EH (cell line): ENCODE measurements around the gene RTRAF.

ENCODE experiments used
- DNase-seq: peaks from one replicate; pipeline ENCODE4 v3.0.0-alpha.2; 2015; ENCODE audit warnings: low read depth

RTRAF gene

DNA sequence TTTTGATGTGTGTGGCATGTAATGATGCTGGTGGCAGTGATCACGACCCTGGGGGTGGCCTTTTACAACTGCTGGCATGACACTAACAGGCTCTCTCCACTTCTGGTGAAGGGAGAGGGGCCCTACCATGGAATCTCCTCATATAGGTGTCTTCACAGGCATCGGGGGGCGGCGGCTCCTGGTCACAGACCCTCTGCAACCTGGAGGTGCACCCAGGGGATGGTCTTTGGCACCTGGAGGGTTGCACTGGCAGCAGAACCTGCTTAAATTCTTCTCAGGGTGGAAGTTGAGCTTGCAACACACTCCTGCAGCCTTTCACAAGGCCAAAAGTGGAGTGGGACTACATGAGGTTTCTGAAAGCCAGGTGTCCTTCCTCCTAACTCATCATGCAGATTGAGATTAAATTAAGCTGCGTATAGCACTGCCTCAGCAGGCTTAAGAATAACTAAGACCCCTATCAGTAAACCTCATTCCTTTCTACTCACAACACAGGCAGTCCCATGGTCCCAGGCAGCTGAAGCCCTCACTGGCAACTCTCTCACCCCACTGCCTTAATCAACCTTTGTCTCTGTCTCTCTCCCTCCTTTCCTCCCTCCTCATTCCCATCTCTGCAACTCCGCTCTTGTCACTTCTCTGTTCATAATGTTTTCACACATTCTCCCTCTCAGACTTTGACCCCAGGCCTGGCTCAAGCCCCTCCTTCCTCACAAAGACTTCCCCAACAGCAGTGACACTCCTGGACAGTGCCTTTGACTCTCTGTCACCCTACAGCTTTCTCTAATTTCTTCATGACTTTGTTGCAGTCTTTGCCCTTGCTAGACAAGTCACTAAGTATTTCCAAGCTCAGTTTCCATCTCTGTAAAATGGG, 60.6 kb downstream of the RTRAF start:
- DNase-seq, result no peak

GRCh38 chr14:52051251-52051650, 61.9 kb downstream of the RTRAF start:
- DNase-seq, result peak; percentile 62

GRCh38 chr14:52051871-52052270, 62.5 kb downstream of the RTRAF start:
- peak; percentile 95 for DNase-seq

- peak; percentile 98 for DNase-seq
These were observed 63.1 kb downstream of the RTRAF start for GRCh38 chr14:52052288-52052943.

DNA sequence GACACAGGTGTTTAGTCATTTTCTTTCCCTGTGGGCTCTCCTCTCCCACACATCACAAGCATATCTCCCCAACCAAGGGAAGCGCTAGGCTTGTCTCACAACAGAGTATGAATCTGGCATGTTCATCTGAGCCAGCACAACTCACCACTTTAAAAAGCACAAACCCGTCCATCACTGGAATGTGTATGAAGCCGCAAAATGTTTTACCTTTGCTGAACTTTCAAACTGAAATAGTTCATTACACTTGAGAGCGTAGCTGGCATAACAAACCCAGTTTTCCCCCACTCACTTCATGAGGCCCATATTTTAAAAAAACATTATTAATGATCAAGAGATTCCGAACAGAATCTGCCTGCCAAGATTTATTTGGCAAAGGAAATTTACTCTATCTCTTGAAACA, 63.7 kb downstream of the RTRAF start:
- no peak for DNase-seq

- DNase-seq, result no peak
These were observed 65.3 kb downstream of the RTRAF start for GRCh38 chr14:52054678-52055077.

DNA sequence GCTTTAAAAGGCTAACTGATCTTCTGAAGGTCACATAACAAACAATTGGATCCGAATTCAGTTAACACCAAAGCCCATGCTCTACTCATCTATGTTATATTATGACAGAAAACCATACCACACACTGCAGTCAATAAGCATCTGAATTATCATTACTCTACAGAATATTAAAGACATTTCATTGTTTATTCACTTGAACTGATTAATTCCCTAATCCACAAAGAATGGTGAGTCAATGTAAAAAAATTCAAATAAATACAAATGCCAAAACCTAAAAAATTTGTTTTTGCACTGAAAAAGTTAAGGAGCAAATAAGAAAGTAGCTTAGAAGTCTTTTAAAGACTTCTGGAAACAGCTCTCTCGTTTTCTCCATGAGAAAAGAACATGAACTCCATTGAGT, 65.8 kb downstream of the RTRAF start:
- peak; percentile 75 for DNase-seq

GRCh38 chr14:52058341-52058740, 69.0 kb downstream of the RTRAF start:
- DNase-seq, result no peak

GRCh38 chr14:52059649-52060048, 70.3 kb downstream of the RTRAF start:
- DNase-seq, result peak; percentile 57

DNA sequence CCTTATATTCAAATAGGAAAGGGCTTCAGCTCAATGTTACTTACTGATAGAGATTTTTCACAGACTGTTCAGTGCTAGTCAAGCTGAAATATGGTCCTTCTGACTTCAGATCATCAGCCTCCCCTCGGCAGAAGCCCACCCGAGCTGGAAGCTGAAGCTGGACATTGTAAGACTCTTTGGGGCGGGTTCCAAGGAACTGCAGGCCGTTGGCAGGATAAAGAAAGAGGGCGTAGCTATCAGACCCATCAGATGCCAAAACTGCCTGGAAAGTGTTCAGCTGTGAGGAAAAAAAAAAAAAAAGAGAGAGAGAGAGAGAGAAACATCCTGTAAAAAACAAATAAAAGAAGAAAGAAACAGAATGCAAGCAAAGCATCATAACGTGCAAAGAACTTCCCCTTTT, 70.7 kb downstream of the RTRAF start:
- DNase-seq, result no peak
